ENCODE measurements around the gene CATSPER1.

Gene CATSPER1

DNA sequence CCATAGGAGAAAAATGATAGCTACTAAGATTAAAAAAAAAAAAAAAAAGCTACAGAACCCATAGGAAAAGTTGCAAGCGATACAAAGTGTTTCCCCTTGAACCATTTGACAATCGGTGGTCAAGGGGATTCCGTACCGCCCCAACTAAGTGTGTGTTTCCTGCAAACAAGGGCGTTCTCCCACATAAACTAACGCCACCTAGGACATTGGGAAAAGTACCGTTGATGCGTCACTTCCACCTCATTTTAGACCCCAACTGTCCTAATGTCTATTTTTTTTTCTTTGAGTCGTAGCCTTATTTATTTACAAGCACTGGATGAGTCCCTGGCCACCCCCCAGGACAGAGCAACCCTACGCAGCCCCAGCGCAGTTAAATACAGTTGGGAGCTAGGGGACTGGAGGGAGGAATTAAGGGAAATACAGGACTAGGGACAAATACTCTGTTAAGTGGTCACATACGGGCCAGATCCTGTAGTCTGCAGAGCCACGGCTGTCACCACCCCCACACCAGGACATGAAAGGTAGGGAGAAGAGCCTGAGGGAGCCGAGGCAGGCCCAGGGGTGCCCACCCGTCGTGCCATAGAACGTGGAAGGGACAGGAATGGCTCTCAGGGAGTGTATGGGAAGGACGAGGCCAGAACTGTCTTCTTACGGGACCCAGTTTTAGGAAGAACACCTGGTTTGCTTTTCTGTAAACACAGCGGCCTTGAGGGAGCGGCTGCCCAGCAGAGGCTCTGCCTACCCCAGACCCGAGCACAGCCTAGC lies 43.3 kb downstream of the CATSPER1 start:
- DNase-seq: no peak
- TF ChIP-seq, protein P1, sequence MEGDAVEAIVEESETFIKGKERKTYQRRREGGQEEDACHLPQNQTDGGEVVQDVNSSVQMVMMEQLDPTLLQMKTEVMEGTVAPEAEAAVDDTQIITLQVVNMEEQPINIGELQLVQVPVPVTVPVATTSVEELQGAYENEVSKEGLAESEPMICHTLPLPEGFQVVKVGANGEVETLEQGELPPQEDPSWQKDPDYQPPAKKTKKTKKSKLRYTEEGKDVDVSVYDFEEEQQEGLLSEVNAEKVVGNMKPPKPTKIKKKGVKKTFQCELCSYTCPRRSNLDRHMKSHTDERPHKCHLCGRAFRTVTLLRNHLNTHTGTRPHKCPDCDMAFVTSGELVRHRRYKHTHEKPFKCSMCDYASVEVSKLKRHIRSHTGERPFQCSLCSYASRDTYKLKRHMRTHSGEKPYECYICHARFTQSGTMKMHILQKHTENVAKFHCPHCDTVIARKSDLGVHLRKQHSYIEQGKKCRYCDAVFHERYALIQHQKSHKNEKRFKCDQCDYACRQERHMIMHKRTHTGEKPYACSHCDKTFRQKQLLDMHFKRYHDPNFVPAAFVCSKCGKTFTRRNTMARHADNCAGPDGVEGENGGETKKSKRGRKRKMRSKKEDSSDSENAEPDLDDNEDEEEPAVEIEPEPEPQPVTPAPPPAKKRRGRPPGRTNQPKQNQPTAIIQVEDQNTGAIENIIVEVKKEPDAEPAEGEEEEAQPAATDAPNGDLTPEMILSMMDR (IDR thresholded peaks at IDR 0.05; ENCODE audit: low read depth, low read length, missing control alignments): no peak
- in situ Hi-C loops (cut with HindIII; ENCODE audit: low pct_ligation_motif_present, low sequenced_read_pairs): no loop called here
- H3K27ac ChIP-seq: no peak overlapping the region
- H3K36me3 ChIP-seq (replicated peaks): peaks cover 9% of the 10 kb centered on the region
- no peak overlapping the region for H3K4me3 ChIP-seq (ENCODE audit: low read depth, low read length)
- H3K27me3 ChIP-seq (replicated peaks): no peaks in the 10 kb centered on the region

DNA sequence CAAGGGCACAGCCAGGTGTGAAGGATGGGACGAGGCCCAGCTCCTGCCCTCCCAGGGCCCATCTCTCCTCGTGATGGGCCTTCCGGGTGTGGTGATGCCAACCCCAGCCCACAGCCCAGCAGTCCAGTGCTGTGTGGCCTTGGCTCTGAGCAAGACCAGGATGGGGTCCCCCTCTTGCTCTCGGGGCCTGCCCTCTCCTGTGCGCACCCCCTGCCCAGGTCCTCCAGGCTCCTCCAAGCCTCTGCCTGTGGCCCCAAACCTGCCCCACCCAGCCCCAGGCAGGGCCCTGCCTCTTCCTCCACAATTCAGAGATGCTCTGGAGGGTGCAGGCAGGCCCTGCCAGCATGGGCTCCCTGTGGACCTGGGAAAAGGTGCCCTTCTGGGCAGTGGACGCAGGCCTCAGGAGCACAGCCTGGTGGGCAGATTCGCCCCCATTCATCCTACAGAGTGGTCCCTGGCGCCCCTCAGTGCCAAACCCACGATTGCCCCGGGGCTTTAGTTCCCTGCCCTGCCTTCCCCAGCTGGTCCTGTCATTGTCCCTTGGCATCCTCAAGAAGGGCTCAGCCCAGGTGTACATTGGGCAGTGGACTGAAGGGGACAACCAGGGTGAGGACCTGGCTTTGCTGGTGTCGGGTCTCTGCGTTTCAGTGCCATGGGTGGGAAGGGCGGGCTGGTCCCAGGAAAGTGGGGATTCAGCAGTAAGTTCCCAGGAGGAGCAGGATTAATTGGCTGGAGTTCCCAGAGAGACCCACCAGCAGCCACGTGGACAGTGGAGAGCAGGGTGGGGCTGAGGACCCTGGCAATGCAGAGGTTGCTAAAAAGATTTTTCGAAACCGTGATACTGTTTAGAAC lies 44.1 kb downstream of the CATSPER1 start:
- TF ChIP-seq, protein P1 (IDR thresholded peaks at IDR 0.05; ENCODE audit: low read depth, low read length, missing control alignments): no peak
- Histone ChIP-seq H3K4me3 (ENCODE audit: low read depth, low read length) (no peak overlapping the region), H3K36me3 (replicated peaks) (peaks cover 16% of the 10 kb centered on the region), H3K27ac (no peak overlapping the region), H3K27me3 (replicated peaks) (no peaks in the 10 kb centered on the region)
- in situ Hi-C loops (cut with HindIII; ENCODE audit: low pct_ligation_motif_present, low sequenced_read_pairs): no loop called here
- DNase-seq: no peak

DNA sequence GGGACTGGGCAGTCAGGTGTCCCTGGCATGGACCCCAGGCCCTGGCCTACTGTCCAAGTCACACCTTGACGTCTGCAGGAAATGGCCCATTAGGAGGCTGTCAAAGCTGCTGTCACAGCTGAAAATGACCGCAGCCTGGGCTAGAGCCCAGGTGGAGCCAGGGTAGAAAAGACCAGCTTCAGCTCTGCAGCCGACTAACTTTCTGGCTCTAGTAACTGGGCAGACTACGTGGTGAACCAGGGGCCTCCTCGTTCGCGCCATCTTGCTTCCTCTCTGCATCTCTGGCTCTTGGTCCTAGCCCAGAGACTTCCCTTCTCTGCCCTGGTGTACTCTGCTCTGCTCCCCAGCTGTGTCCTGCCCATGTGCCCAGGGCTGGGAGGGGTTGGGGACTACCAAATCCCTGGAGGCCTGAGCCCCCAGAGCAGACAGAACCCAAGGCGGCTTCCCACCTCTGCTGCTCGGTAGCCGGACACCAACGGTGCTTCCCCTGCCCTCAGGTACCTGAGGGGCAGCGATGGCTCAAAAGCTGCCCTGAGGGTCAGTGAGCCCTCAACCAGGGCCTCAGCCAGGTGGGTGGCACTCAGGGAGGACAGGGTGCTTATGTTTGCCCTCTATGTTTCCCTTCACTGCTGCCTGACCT lies 45.1 kb downstream of the CATSPER1 start:
- Histone ChIP-seq H3K4me3 (ENCODE audit: low read depth, low read length) (no peak overlapping the region), H3K36me3 (replicated peaks) (peaks cover 25% of the 10 kb centered on the region), H3K27ac (no peak overlapping the region), H3K27me3 (replicated peaks) (no peaks in the 10 kb centered on the region)
- in situ Hi-C loops (cut with HindIII; ENCODE audit: low pct_ligation_motif_present, low sequenced_read_pairs): no loop called here
- TF ChIP-seq, protein P1 (IDR thresholded peaks at IDR 0.05; ENCODE audit: low read depth, low read length, missing control alignments): no peak
- DNase-seq: no peak

DNA sequence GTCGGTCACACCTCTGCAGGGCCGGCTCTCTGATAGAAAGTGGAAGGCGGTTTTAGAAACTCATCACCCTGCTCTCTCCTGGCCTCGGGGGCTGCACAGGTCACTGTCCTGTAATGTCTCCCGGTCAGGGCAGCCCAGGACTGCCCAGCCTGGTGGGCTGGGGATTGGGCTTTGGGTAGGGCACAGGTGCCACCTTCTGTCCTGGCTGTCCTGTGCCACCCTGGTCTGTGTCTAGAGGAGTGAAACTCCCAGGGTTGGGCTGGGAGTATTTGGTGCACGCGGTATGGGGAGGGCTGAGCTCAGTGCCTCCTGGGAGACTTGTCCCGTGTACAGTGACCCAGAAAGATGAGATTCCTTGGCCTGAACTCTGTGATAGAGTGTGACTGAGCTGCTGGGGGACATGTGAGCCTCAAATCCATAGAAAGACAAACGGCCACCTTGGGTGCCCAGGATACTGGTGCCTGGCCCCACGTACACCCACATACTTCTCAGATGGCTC lies 47.0 kb downstream of the CATSPER1 start:
- DNase-seq: no peak
- H3K4me3 ChIP-seq (ENCODE audit: low read depth, low read length): no peak overlapping the region
- TF ChIP-seq, protein P1 (IDR thresholded peaks at IDR 0.05; ENCODE audit: low read depth, low read length, missing control alignments): no peak
- no peak overlapping the region for H3K27ac ChIP-seq
- in situ Hi-C loops (cut with HindIII; ENCODE audit: low pct_ligation_motif_present, low sequenced_read_pairs): no loop called here
- peaks cover 30% of the 10 kb centered on the region for H3K36me3 ChIP-seq (replicated peaks)
- H3K27me3 ChIP-seq (replicated peaks): no peaks in the 10 kb centered on the region

DNA sequence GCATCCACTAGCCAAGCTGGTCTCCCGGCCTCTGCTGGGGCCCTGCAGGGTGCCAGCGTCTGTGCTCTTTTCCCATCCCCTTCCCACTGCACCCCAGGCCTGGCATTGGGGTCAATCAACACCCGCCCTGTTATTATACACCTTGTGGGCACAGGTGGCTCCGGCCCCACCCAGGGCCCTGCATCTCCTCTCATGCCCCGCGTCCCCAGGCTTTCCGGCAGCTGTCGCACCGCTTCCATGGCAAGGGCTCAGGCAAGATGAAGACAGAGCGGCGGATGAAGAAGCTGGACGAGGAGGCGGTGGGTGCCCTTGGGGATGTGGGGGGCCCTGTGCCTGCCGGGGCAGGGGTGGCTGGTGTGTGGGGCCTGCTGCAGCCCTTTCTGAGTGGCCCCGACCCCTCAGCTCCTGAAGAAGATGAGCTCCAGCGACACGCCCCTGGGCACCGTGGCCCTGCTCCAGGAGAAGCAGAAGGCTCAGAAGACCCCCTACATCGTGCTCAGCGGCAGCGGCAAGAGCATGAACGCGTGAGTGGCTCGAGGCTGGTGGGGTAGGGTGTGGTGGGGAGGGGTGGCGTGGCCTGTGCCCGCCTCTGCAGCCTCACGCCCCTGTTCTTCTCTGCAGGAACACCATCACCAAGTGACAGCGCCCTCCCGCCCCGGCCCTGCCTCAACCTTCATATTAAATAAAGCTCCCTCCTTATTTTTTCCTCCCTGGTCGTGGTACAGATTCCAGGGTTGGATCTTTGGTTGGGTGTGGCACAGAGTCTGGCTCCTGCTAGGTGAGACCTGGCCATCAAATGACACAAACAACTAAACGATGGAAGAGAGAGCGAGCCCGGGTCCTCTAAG lies 47.7 kb downstream of the CATSPER1 start:
- H3K36me3 ChIP-seq (replicated peaks): peaks cover 30% of the 10 kb centered on the region
- no peak for DNase-seq
- TF ChIP-seq, protein P1 (IDR thresholded peaks at IDR 0.05; ENCODE audit: low read depth, low read length, missing control alignments): no peak
- no peaks in the 10 kb centered on the region for H3K27me3 ChIP-seq (replicated peaks)
- in situ Hi-C loops (cut with HindIII; ENCODE audit: low pct_ligation_motif_present, low sequenced_read_pairs): no loop called here
- no peak overlapping the region for H3K4me3 ChIP-seq (ENCODE audit: low read depth, low read length)
- H3K27ac ChIP-seq: no peak overlapping the region

Measured in brain microvascular endothelial cell (primary cell).